SW 1271 (cell line): ENCODE data around the gene MGA.

Experiments used
- DNase-seq, 2 experiments: peaks; one replicate each; lab custom pipeline; 2025; lab: John Stamatoyannopoulos, UW

MGA gene

DNA sequence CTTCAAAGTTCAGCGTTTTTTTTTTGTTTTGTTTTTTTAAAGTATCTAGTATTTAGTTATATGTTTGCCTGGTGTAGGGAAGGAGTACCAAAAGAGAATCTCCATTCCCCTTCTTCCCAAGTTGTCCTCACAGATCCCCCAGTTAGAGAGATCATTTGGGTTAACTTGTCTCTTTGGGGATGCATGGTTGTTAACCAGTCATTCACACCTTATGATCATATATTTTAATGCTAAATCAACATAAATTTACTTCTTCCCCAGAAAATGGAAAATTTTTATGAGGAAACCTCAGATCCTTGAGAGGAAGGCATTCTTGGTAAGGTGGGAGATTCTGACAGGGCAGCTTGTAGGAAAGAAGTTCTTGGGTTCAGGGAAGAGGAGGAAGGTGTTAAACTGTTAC lies 1.5 kb upstream of the MGA start:
- no peak for DNase-seq

DNA sequence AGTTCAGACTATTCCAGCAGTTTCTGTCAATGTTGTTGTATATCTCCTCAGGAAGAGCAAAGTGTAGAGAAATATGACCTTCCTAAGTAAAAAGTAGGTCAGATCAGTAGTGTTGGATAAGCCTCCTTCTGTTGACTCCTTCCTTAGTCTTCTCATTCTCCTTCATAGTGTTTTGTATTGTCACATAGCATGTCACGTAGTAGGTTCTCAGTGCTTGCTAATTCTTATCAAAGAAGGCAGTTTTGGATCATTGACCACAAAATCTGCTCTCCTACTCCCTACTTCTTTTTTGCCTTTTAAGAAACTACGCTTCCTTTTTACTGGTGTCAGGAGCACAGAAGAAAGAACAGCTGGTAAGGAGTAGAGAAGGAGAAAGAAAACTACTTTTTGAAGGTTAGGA lies 1.0 kb upstream of the MGA start:
- no peak for DNase-seq

DNA sequence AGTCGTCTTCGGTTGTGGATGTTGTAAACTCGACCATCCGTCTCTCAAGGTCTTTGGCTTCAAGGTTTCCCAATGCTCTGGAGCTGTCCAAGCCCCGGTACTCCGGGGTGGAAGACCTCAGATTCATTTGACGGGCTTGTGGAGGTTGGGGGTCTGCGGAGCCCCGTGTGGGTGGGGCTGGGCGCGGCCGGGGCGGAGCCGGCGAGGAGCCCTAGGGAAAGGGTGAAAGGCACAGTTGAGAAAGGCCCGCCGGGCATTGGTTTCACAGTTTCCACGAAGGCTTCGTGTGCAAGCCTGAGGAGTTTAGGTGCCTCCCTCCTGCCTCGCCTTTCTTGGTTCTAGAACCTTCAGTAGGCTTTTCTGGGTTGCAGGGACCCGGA lies 360 bp upstream of the MGA start:
- DNase-seq, result no peak

DNA sequence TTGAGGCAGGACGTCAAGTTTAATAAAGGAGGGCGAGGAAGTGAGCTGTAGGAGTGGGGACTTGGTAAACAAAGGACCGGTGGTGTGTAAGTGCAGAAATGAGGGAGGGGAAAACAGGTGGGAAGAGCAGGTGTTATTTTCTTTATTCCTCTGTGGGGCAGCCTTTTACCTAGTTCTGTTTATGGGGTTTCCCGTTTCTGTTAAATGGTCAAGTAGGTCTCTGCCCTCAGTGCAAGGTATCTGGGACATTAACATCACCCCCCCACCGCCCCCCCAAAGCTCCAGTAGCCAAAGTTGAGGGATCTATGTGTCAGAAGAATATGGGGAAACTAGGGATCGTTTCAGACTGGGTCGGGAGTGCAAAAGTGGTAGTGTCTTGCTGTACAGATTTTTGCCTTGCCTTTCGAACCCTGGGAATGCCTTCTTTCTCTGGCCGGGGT lies 893 bp downstream of the MGA start:
- DNase-seq, result no peak

DNA sequence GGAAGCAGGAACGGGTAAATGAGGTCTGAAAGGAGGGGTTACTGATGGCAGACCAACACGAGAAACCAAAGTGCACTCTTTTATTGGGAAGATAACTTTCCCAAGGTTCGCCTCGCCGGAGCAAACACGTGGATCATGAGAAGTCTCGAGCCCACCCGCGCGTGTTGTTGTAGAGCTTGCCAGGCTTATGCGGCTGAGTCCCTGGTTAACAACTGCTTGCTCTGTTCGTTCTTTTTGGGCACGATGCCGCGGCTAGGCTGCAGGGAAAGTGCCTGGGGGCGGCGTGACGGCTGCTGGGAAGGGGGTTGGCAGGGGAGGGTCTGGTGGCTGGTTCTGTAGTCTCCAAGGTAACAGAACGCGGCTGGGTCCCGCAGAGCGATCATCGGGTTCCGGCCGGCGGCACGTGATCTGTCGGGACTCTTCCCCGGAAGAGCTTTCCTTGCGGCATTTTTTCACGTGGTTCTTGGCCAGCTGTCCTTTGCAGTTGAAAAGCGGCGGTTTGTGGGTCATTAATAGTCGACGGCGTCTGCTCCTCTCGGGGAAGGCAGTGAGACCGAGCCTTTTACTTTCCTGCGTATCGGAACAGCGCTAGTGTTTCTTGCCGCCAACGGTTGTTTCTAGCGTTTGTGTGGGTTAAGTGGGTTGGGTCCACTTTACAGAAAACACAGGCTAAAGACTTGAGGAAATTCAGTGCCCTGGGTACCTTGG lies 1.5 kb downstream of the MGA start:
- peak in 1 of 2 experiments; percentile 24 for DNase-seq

DNA sequence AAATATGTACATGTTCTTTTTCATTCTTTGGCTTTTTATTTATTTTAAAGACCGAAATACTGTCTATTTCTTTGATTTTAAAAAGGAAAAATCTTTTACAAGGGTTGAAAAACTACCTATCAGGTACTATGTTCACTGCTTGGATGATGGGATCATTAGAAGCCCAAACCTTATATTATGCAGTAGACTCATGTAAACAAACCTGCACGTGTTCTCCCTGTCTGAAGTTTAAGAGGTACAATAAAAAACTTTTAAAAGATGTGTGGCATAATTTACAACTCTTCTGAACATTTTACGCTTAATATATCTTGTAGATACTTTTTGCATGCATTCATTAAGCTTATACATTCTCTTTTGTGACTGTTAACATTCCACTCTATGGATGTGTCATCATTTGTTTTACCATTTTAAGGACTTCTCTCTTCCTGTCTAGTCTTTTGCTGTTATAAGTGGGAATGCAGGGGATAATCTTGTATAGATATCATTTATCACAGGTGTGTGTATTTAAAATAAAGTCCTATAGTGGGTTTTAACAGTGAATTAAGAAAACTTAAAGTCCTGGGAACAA lies 6.2 kb downstream of the MGA start:
- DNase-seq, result peak in 1 of 2 experiments; percentile 3

DNA sequence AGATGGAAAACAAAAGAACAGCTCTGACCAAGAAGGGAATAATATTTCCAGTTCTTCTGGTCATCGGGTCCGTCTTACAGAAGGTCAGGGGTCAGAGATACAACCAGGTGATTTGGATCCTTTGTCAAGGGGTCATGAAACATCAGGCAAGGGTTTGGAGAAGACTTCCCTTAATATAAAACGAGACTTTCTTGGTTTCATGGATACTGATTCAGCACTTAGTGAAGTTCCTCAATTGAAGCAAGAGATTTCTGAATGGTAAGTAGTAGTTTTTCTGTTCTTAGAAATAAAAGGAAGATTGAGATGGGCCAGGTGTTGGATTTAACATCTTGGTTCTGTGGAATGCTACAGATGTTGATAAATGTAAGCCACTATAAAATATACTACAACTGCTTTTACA lies 9.5 kb downstream of the MGA start:
- DNase-seq, result no peak

DNA sequence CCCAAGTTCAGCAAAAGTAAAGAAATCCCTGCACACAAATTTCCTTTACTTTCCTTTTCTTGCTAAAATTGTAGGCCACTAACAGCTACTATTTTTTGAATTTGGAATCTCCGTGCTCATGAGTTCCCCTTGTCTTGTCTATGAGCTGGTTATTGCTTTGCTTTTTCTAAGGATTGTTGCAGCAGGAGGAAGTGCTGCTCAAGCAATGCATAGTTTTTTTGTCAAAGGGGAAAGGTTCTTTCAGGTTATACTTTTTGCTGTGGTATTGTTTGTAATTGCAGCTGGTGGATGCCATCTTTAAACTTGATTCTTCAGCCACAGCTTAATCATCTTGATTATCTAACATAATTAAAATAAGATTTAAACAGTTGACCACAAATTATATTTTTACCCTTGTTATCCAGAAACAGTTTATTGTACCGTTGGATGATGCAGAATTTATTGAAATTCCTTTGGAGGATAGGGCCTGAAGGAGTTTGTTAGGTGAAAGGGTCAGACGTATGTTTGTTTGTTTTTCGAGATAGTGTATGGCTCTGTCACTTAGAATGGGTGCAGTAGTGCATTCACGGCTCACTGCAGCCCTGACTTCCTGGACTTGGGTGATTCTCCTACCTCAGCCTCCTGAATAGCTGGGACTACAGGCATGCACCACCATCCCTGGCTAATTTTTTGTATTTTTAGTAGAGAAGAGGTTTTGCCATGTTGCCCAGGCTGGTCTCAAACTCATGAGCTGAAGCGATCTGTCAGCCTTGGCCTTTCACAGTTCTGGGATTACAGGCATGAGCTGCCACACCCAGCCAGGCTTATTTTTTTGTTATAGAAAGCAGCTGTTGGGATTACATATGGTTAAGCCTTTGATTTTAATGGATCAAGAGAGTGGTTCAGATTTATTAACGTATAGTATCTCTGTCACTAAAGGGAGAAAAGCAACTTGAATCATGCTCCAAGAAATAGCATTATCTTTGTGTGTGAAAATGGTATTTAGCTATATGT lies 11.7 kb downstream of the MGA start:
- no peak for DNase-seq

DNA sequence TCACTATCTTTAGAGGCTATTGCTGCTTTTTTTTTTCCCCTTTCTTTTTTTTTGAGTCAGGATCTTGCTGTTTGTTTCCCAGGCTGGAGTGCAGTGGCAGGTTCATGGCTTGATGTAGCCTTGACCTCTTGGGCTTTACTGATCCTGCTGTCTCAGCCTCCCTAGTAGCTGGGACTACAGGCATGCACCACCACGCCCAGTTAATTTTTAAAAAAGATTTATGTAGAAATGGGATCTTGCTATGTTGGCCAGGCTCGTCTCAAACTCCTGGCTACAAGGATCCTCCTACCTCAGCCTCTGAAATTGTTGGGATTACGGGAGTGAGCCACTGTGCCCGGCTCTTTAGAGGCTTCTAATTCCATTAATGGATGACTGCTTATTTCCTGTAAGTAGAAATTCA lies 15.1 kb downstream of the MGA start:
- DNase-seq, result no peak

DNA sequence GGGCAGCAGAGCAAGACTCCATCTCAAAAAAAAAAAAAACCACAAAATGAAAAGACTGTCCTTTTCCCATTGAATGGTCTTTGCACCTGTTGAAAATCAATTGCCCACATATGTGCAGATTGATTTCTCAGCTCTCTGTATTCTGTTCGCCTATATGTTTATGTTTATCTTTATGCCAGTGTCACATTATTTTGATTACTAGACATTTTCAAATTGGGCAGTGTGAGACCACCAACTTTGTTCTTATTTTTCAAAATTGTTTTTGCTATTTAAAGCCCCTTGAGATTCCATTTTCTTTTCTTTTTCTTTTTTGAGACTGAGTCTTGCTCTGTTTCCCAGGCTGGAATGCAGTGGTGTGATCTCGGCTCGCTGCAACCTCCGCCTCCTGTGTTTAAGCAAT lies 18.5 kb downstream of the MGA start:
- no peak for DNase-seq

DNA sequence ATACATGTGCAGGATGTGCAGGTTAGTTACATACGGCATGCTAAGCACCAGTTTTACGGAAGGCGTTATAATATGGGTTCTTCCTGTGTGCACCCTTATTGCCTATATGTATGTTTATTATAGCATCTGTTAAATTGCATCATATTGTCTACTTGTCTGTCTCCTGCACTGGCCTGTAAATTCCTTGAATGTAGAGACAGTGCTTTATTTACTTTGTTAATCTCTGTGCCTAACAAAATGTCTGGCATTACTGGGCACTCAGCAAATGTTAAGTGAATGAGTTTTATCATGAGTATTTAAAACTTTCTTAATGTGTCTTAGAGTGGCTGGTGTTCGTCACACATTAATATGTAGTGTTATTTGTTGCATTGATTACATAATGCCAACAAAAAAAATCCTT lies 23.8 kb downstream of the MGA start:
- DNase-seq, result no peak

DNA sequence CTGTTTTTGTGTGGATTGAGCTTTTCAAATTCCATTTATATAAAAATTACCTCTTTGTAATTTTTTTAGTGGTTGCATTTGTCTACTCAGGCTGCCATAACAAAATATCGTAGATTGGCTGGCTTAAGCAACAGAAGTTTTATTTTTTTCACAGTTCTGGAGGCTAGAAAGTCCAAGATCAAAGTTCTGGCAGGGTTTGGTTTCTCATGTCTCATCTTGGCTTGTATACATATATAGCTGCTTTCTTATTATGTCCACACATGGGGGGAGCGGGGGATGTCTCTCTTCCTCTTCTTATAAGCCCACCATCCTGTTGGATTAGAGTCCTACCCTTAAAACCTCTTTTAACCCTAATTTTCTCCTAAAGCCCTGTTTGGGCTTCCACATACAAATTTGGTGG lies 28.5 kb downstream of the MGA start:
- DNase-seq, result no peak

DNA sequence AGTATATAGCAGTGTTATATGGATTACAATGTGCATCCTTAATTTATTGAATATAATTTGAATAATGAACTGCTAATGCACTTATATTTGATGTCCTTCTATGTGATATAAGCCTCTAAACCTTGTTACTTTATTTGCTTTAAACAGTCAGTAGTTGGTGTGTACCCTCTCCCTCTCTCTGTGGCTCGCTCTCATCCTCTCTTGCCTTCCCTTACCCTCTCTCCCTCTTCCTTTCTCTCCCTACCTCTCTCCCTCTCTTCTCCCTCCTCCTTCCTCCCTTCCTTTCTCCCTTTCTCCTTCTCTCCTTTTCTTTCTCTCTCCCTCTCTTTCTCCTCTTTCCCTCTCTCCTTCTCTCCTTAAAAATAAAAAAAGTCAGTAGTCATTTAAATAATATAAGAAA lies 28.9 kb downstream of the MGA start:
- DNase-seq, result no peak

DNA sequence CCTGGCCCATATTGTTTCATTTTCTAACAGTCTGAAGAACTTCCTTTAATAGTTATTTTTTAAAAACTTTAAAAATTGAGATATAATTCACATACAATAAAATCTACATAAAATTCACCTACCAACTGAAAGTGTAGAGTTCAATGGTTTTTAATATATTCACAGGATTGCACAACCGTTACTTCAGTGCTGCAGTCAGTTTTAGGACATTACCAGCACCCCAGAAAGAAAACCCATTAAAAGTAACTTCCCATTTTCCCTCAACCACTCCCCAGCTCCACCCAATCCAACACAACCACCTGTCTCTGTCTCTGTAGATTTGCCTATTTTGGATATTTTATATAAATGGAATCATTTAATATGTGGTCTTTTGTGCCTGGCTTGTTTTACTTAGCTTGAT lies 29.6 kb downstream of the MGA start:
- no peak for DNase-seq

DNA sequence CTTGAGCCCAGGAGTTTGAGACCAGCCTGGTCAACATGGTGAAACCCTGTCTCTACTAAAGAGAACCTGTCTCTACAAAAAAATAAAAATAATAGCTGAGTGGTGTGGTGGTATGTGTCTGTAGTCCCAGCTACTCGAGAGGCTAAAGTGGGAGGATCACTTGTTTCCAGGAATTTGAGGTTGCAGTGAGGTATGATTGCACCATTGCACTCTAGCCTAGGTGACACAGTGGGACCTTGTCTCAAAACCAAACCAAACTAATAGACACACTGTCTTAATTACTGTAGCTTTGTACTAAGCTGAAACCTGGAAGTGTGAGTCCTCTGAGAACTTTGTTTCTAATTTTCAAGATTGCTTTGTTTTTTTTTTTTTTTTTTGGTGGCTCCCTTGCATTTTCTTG lies 30.4 kb downstream of the MGA start:
- DNase-seq, result no peak

DNA sequence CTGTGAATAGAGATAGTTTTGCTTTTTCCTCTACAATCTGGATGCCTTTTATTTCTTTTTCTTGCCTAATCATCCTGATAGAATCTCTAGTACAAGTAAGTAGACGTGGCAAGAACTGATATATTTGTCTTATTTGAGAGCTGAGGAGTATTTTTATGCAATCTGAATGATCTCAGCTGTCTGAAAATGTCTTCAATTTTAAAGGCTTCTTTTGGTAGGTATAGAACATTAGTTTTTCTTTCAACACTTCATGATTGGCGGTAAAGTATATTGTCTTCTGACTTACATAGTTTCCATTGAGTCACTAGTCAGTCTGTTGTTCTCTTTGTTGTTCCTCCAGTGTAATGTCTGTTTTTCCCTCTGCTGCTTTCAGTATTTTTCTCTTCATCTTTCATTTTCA lies 31.3 kb downstream of the MGA start:
- DNase-seq, result no peak

DNA sequence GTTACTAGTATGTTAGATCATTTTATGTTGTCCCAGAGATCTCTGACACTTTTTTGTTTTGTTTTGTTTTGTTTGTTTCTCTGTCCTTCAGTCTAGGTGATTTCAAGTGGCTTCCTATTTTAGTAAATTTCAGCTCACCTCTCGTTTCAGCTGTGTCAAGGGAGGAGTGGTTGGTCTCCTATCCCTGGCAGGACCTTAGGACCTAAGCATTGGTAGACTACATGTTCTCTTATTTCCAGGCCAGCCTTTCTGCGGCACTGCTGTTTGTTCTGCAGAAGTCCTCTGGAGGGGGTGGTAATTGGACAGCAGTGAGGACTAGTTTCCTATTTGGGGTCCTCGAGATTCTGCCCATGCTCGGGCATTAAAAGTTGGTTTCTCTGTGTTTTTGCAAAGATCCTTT lies 31.8 kb downstream of the MGA start:
- DNase-seq, result no peak

DNA sequence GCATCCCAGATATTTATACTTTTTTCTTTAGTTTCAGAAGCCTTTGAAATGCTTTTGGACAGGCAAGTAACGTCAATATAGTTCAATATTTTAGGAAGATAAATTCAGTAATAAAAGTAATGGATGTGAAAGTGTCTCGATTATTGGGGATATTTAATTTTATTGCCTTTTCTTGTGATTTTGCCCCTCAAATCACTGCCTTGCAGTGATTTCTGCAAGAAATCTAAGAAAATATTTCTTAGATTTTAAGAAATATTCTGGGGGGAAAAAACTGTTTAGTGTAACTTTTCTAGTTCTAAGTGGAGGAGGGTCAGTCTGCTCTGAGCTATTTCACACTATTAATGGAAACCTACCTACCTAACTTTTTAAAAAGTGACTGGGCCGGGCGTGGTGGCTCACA lies 33.6 kb downstream of the MGA start:
- no peak for DNase-seq

DNA sequence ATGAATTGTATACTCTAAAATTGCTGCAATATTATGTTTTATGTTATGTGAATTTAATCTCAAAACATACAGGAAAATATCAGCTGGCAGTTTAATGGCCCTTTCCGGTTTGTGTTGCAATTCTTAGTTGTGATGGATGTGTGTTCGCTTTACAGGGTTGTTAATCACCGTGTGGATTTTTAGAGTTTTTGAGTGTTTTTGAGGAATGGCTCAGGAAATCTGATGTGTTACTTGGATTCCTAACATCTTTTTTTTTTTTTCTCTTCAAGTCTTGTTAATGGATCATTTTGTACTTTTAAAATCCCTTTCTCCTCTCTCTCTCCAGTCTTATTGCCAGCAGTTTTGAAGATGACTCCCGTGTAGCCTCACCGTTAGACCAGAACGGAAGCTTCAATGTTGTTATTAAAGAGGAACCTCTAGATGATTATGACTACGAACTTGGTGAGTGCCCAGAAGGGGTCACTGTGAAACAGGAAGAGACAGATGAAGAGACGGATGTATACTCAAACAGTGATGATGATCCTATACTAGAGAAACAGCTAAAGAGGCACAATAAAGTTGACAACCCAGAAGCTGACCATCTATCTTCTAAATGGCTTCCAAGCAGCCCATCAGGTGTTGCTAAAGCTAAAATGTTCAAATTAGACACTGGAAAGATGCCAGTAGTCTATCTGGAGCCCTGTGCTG lies 35.7 kb downstream of the MGA start:
- no peak for DNase-seq

DNA sequence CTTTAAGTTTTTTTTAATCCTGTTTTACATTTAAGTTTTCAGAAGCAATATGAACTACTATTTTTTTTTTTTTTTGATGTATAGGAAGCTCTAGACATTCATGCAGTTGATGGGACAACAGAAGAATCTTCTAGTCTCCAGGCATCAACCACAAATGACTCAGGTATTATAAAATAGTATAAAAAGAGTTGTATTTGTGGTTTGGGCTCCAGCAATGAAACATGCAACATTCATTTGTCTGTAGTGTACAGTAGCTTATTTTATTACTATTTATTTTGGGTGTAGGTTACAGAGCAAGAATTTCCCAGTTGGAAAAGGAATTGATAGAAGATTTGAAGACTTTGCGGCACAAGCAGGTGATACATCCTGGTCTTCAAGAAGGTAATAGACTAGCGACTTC lies 38.6 kb downstream of the MGA start:
- DNase-seq, result no peak

DNA sequence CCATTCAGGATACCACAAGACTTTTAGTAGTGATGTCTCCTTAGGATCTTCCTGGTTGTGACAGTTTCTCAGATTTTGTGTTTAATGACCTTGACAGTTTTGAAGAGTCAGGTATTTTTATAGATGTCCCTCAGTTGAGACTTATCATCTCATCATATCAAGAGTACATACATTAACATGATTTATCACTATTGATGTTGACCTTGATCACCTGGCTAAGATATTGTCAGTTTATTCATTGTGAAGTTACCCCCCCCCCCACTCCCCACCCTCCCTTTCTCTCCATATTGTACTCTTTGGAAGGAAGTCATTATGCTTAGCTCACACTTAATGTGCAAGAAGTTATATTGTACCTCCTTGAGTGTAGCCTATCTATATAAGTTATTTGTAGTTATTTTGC lies 42.9 kb downstream of the MGA start:
- no peak for DNase-seq

DNA sequence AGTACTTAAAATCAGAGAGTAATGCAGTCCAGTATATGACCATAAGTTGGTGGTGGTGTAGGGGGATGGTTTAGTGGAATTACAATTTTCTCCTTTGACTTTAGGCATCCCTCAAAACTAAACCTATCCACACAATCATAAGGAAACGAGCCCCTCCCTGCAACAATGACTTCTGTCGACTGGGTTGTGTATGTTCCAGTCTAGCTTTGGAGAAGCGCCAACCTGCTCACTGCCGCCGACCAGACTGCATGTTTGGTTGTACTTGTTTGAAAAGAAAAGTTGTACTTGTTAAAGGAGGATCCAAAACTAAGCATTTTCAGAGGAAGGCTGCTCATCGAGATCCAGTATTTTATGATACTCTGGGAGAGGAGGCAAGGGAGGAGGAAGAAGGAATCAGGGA lies 52.8 kb downstream of the MGA start:
- DNase-seq, result no peak

DNA sequence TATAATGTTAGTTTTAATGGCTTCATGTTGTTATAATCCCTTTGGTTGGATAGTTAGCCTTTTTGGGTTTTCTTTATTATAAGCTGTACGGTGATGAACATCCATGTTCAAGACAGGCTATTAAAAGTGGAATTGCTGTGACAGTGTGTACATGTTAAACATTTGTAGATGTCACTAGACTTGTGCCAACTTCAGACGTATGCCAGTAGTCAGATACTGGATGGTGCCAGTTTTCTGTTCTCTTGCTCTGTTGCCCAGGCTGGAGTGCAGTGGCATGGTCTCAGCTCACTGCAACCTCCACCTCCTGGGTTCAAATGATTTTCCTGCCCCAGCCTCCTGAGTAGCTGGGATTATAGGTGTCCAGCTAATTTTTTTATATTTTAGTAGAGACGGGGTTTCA lies 54.1 kb downstream of the MGA start:
- no peak for DNase-seq
